ENCODE results near the gene NME3. TPM values are rescaled to one million over a fixed set of nuclear protein-coding genes. Genes with fewer than 3 reads are reported as not detected.

Gene NME3
- polyA plus RNA-seq, 3 donors: 57.7 to 80.2 (median 74.7) TPM

DNA sequence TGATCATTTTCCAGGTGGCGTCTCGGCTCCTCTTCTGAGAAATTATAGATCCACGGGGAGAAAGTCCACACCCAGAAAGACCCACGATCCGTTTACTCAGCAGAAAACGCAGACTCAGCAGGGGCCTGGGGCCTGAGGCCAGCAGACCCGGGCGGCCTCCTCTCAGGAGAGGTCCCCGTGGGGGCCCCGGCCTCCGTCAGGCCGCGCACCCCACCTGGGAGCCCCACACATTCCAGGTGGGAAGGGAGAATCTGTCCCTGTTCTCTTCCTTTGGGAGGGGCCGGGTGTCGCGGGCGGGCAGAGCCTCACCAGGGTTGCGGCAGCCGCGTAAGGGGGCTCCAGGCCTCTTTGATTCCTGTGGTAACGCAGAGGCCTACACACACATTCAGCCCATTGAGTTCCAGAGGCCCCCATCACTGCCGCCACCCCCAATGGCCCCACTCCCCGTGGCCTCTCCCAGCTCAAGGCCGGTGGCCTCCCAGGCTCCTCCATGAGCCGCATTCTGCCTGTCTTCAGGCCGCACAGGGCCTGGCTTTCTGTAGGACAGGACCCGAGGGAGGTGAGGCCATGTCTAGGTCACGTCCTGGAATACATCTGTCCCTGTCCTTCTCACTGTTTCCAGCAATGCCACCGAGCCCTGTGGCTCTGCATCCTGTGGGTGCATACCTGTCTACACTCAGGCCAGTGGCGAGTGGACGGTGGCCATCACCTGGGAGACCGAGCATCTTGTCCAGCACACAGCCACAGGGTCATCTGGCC is 23.7 kb upstream of the NME3 start:
- 93% methylated on average over 27 of the region's 32 CpGs for WGBS (ENCODE audit: insufficient coverage)

DNA sequence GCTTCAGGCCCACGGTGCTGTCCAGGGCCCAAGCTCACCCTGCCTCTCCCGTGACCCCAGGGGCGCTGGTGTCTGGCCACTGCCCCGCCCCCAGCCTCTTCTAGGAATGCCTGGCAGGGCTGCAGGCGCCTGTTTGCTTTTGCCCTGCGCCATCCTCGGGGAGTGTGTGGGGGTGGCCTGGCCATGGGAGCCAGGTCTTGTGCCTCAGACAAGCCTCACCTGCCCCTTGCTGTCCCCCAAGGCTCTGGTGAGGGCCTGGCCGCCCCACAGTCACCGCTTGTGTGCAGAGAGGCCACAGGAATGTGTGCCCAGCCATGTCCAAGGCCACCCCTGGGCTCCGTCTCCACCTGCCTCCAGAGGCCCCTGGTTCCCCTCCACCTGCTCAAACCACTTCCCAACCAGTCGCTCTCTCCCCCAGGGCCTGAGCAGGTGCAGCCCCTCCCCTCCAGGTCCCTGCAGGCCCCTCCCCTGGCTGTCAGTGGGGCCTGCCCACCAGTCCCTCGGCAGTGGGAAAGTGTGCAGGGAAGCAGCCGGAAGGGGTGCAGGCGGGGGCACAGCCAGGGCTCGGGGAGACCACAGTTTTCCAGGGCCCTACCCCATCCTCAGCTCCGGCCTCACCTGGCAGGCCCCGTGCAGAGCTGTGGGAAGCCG is 23.0 kb upstream of the NME3 start:
- H3K36me3 ChIP-seq (replicated peaks in 1 of 2; ENCODE audit: control insufficient read depth in 1 of 2, insufficient read depth in 2 of 2, low read length in 2 of 2): peaks cover 11 to 13% of the 10 kb centered on the region in 2 donors
- TF ChIP-seq, protein P1, sequence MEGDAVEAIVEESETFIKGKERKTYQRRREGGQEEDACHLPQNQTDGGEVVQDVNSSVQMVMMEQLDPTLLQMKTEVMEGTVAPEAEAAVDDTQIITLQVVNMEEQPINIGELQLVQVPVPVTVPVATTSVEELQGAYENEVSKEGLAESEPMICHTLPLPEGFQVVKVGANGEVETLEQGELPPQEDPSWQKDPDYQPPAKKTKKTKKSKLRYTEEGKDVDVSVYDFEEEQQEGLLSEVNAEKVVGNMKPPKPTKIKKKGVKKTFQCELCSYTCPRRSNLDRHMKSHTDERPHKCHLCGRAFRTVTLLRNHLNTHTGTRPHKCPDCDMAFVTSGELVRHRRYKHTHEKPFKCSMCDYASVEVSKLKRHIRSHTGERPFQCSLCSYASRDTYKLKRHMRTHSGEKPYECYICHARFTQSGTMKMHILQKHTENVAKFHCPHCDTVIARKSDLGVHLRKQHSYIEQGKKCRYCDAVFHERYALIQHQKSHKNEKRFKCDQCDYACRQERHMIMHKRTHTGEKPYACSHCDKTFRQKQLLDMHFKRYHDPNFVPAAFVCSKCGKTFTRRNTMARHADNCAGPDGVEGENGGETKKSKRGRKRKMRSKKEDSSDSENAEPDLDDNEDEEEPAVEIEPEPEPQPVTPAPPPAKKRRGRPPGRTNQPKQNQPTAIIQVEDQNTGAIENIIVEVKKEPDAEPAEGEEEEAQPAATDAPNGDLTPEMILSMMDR (IDR thresholded peaks at IDR 0.05): no peak
- no peak overlapping the region for H2AFZ ChIP-seq (ENCODE audit: insufficient read depth, low read depth, low read length, poor library complexity, severe bottlenecking)
- H3K27me3 ChIP-seq (ENCODE audit: control insufficient read depth in 2 of 2, insufficient read depth in 2 of 2, low read length in 2 of 2): no peaks in the 10 kb centered on the region
- no peak overlapping the region for H3K4me2 ChIP-seq (replicated peaks; ENCODE audit: extremely low read depth, low read length, poor library complexity, severe bottlenecking)
- Mint-ChIP-seq H3K36me3 (peaks cover 2 to 13% of the 10 kb centered on the region in 2 donors), H3K4me3 (no peak overlapping the region), H3K4me1 (no peaks in the 10 kb centered on the region), H3K27me3 (ENCODE audit: low read depth in 3 of 3) (peaks cover 0 to 2% (median 0%) of the 10 kb centered on the region in 3 donors), H3K9me3 (peaks cover 5 to 27% (median 21%) of the 10 kb centered on the region in 7 donors), H3K27ac (no peak overlapping the region)
- 83% methylated on average over 16 of the region's 18 CpGs for WGBS (ENCODE audit: insufficient coverage)
- H3K9ac ChIP-seq (ENCODE audit: insufficient read depth, low read length, poor library complexity, severe bottlenecking): no peak overlapping the region
- no peaks in the 10 kb centered on the region for H4K20me1 ChIP-seq (ENCODE audit: insufficient read depth, low read length)
- H3K4me1 ChIP-seq (ENCODE audit: control insufficient read depth in 1 of 2, insufficient read depth in 2 of 2, low read length in 2 of 2): no peaks in the 10 kb centered on the region
- no peak for DNase-seq
- H3K4me3 ChIP-seq (replicated peaks in 1 of 3; ENCODE audit: low read depth in 2 of 3, low read length in 3 of 3): no peak overlapping the region
- intact Hi-C loops (cut with micrococcal nuclease): no loop called here
- H3K27ac ChIP-seq (ENCODE audit: low read depth in 1 of 2, low read length in 2 of 2): no peak overlapping the region
- no peaks in the 10 kb centered on the region for H3K79me2 ChIP-seq (ENCODE audit: insufficient read depth, low read length)
- H3K9me3 ChIP-seq (replicated peaks in 1 of 2; ENCODE audit: control insufficient read depth in 1 of 2, insufficient read depth in 1 of 2, low read length in 2 of 2): peaks cover 5 to 19% of the 10 kb centered on the region in 2 donors

More for the DNA sequence above, 23.7 kb upstream of the NME3 start:
- H3K79me2 ChIP-seq (ENCODE audit: insufficient read depth, low read length): no peaks in the 10 kb centered on the region
- peaks cover 5 to 26% of the 10 kb centered on the region in 2 donors for H3K9me3 ChIP-seq (replicated peaks in 1 of 2; ENCODE audit: control insufficient read depth in 1 of 2, insufficient read depth in 1 of 2, low read length in 2 of 2)
- Mint-ChIP-seq H3K27me3 (ENCODE audit: low read depth in 3 of 3) (peaks cover 0 to 2% (median 0%) of the 10 kb centered on the region in 3 donors), H3K27ac (no peak overlapping the region), H3K4me3 (no peak overlapping the region), H3K4me1 (no peaks in the 10 kb centered on the region), H3K36me3 (peaks cover 2 to 8% of the 10 kb centered on the region in 2 donors), H3K9me3 (peaks cover 9 to 34% (median 27%) of the 10 kb centered on the region in 7 donors)
- H3K4me3 ChIP-seq (replicated peaks in 1 of 3; ENCODE audit: low read depth in 2 of 3, low read length in 3 of 3): no peak overlapping the region
- no peak overlapping the region for H2AFZ ChIP-seq (ENCODE audit: insufficient read depth, low read depth, low read length, poor library complexity, severe bottlenecking)
- no peak for DNase-seq
- no peak overlapping the region for H3K27ac ChIP-seq (ENCODE audit: low read depth in 1 of 2, low read length in 2 of 2)
- no peaks in the 10 kb centered on the region for H4K20me1 ChIP-seq (ENCODE audit: insufficient read depth, low read length)
- no peaks in the 10 kb centered on the region for H3K27me3 ChIP-seq (ENCODE audit: control insufficient read depth in 2 of 2, insufficient read depth in 2 of 2, low read length in 2 of 2)
- intact Hi-C loops (cut with micrococcal nuclease): no loop called here
- TF ChIP-seq, protein P1 (IDR thresholded peaks at IDR 0.05): no peak
- no peak overlapping the region for H3K9ac ChIP-seq (ENCODE audit: insufficient read depth, low read length, poor library complexity, severe bottlenecking)
- H3K4me1 ChIP-seq (ENCODE audit: control insufficient read depth in 1 of 2, insufficient read depth in 2 of 2, low read length in 2 of 2): no peaks in the 10 kb centered on the region
- H3K4me2 ChIP-seq (replicated peaks; ENCODE audit: extremely low read depth, low read length, poor library complexity, severe bottlenecking): no peak overlapping the region
- peaks cover 6 to 9% of the 10 kb centered on the region in 2 donors for H3K36me3 ChIP-seq (replicated peaks in 1 of 2; ENCODE audit: control insufficient read depth in 1 of 2, insufficient read depth in 2 of 2, low read length in 2 of 2)

Measured in CD14-positive monocyte (primary cell).